Measurements from ENCODE around the gene NEIL3. TPM values are rescaled to one million over a fixed set of nuclear protein-coding genes. Genes with fewer than 3 reads are reported as not detected.

Gene NEIL3
- total RNA-seq, 4 donors from 2014 or later, result not detected

DNA sequence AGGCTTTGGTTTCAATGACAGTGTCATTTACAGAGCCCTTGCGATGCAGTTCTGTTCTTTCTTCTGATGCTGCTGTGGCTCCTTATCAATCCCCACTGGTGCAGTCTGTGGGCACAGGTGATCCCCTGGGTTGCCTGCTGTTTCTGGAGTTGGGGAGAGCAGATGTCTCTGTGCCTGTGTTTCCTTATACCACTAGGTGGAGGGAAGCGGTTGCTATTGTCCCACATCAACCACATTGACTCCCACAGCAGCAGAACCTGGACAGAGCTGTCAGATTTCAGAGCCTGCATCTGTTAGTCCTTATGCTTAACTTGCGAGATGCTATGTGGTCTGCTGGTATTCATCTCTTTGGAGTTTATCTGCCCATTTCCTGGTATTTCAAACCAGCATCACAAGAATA lies 57.7 kb downstream of the NEIL3 start:
- DNase-seq (ENCODE audit: low spot score in 2 of 2), result no peak
- no peaks in the 10 kb centered on the region for H3K27me3 ChIP-seq
- no peaks in the 10 kb centered on the region for H3K36me3 ChIP-seq
- peaks cover 0 to 8% (median 0%) of the 10 kb centered on the region in 4 donors for H3K9me3 ChIP-seq
- H3K27ac ChIP-seq, result no peak overlapping the region
- 70 to 85% methylated on average over 3 of the region's 3 CpGs for WGBS, 2 donors
- H3K4me3 ChIP-seq, result no peak overlapping the region
- TF ChIP-seq CTCF (IDR thresholded peaks at IDR 0.05), result no peak
- no peak for TF ChIP-seq POLR2A (IDR thresholded peaks at IDR 0.05)
- TF ChIP-seq EP300 (IDR thresholded peaks at IDR 0.05), result no peak
- no peaks in the 10 kb centered on the region for H3K4me1 ChIP-seq

DNA sequence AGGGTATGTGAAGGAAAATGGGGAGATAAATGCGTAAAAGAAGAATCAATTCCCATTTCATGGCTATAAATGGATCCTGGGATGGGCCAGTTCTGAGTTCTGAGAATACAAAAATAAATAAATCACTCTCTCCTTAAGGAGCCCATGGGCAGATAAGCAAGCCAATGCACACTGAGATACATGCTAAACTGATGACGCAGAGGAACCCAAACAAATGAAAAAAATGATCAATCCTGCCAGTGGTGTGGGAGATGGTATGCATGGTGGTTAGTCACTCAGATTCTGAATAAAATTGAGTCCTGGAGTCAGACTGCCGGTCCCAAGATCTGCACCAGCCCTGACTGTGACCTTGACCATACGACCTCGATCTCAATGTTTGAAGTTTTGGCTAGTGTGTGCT lies 59.7 kb downstream of the NEIL3 start:
- DNase-seq (ENCODE audit: low spot score in 2 of 2), result no peak
- 85 to 88% methylated on average over 5 of the region's 5 CpGs for WGBS, 2 donors
- H3K27me3 ChIP-seq, result no peaks in the 10 kb centered on the region
- no peak overlapping the region for H3K4me3 ChIP-seq
- H3K27ac ChIP-seq, result no peak overlapping the region
- no peaks in the 10 kb centered on the region for H3K4me1 ChIP-seq
- peaks cover 0 to 8% (median 0%) of the 10 kb centered on the region in 4 donors for H3K9me3 ChIP-seq
- no peaks in the 10 kb centered on the region for H3K36me3 ChIP-seq
- TF ChIP-seq EP300 (IDR thresholded peaks at IDR 0.05) (no peak), CTCF (IDR thresholded peaks at IDR 0.05) (no peak), POLR2A (IDR thresholded peaks at IDR 0.05) (no peak)

DNA sequence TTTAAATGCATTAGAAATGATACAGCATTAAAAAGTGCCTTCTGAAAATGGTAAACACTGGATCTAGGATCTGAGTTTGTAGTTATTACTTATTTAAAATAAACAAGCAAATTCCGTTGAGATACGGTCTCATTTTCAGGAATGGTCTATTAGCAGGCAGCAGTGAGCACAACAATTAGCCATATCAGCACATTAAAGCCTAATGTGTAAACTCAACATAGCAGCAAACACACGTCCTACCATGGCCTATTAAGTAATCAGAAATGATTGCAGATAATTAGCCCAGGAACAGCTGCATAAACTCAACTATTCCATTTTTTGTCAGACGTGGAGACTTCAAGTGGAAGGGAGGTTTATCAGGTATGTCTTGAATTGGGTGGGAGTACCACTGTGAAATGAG lies 61.8 kb downstream of the NEIL3 start:
- TF ChIP-seq POLR2A (IDR thresholded peaks at IDR 0.05), result no peak
- TF ChIP-seq EP300 (IDR thresholded peaks at IDR 0.05), result no peak
- TF ChIP-seq CTCF (IDR thresholded peaks at IDR 0.05), result no peak
- no peaks in the 10 kb centered on the region for H3K27me3 ChIP-seq
- DNase-seq (ENCODE audit: low spot score in 2 of 2), result no peak
- 79% methylated on average over 4 of the region's 4 CpGs for WGBS, 2 donors
- no peak overlapping the region for H3K27ac ChIP-seq
- H3K4me3 ChIP-seq, result no peak overlapping the region
- no peaks in the 10 kb centered on the region for H3K36me3 ChIP-seq
- no peaks in the 10 kb centered on the region for H3K4me1 ChIP-seq
- peaks cover 0 to 7% (median 0%) of the 10 kb centered on the region in 4 donors for H3K9me3 ChIP-seq

DNA sequence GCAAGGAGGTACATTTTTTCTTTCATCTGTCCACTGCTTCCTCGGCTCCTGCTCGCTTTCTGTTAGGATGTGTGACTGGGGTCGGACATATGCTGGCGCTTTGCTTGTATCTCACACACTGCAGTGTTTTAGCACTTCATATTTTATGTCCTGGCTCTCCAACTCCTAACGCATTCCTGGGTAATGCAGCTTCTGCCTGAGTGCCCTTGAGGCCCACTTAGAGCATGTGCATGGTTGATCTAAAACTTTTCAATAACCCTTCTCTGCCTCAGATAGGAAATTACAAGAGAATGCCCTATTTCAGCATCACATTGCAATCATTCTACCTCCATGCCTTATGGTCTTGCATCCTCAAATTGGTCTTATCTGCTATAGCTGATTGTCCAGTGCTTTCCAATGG lies 65.3 kb downstream of the NEIL3 start:
- TF ChIP-seq EP300 (IDR thresholded peaks at IDR 0.05), result no peak
- TF ChIP-seq POLR2A (IDR thresholded peaks at IDR 0.05), result no peak
- TF ChIP-seq CTCF (IDR thresholded peaks at IDR 0.05), result no peak
- no peaks in the 10 kb centered on the region for H3K36me3 ChIP-seq

GRCh38 chr4:177375372-177375771 lies 65.7 kb downstream of the NEIL3 start:
- Histone ChIP-seq H3K36me3 (no peaks in the 10 kb centered on the region), H3K27ac (no peak overlapping the region), H3K4me3 (no peak overlapping the region), H3K27me3 (no peaks in the 10 kb centered on the region), H3K9me3 (no peaks in the 10 kb centered on the region), H3K4me1 (no peaks in the 10 kb centered on the region)
- no peak for DNase-seq (ENCODE audit: low spot score in 2 of 2)
- TF ChIP-seq EP300 (IDR thresholded peaks at IDR 0.05), result no peak
- TF ChIP-seq CTCF (IDR thresholded peaks at IDR 0.05), result no peak
- TF ChIP-seq POLR2A (IDR thresholded peaks at IDR 0.05), result no peak
- WGBS, 2 donors, result 32 to 47% methylated on average over 3 of the region's 3 CpGs

More for the DNA sequence above, 65.3 kb downstream of the NEIL3 start:
- Histone ChIP-seq H3K4me1 (no peaks in the 10 kb centered on the region), H3K9me3 (no peaks in the 10 kb centered on the region), H3K4me3 (no peak overlapping the region), H3K27me3 (no peaks in the 10 kb centered on the region), H3K27ac (no peak overlapping the region)
- no peak for DNase-seq (ENCODE audit: low spot score in 2 of 2)
- 49 to 66% methylated on average over 5 of the region's 5 CpGs for WGBS, 2 donors
